ENCODE results near the gene THAP4. TPM values are rescaled to one million over a fixed set of nuclear protein-coding genes. Genes with fewer than 3 reads are reported as not detected.

Gene THAP4
- total RNA-seq, 1 donor from 2014 or later: 32.4 TPM

- no peak for TF ChIP-seq CTCF (IDR thresholded peaks at IDR 0.05; ENCODE audit: partially characterized antibody, unreplicated experiment)
- Mint-ChIP-seq H3K27me3 (ENCODE audit: unreplicated experiment) (peaks cover 7% of the 10 kb centered on the region), H3K27ac (ENCODE audit: unreplicated experiment) (no peak overlapping the region), H3K36me3 (ENCODE audit: unreplicated experiment) (no peaks in the 10 kb centered on the region), H3K4me1 (ENCODE audit: low read depth, unreplicated experiment) (no peaks in the 10 kb centered on the region), H3K9me3 (ENCODE audit: unreplicated experiment) (peaks cover 6% of the 10 kb centered on the region), H3K4me3 (ENCODE audit: unreplicated experiment) (no peak overlapping the region)
- no peak for DNase-seq
Measured at GRCh38 chr2:241673797-241674725, 37.1 kb upstream of the THAP4 start.

GRCh38 chr2:241673189-241673663 is 36.3 kb upstream of the THAP4 start:
- H3K27ac Mint-ChIP-seq (ENCODE audit: unreplicated experiment): no peak overlapping the region
- peaks cover 6% of the 10 kb centered on the region for H3K9me3 Mint-ChIP-seq (ENCODE audit: unreplicated experiment)
- H3K36me3 Mint-ChIP-seq (ENCODE audit: unreplicated experiment): no peaks in the 10 kb centered on the region
- no peak for TF ChIP-seq CTCF (IDR thresholded peaks at IDR 0.05; ENCODE audit: partially characterized antibody, unreplicated experiment)
- H3K4me1 Mint-ChIP-seq (ENCODE audit: low read depth, unreplicated experiment): no peaks in the 10 kb centered on the region
- H3K4me3 Mint-ChIP-seq (ENCODE audit: unreplicated experiment): no peak overlapping the region
- DNase-seq: no peak
- H3K27me3 Mint-ChIP-seq (ENCODE audit: unreplicated experiment): peaks cover 7% of the 10 kb centered on the region

- Mint-ChIP-seq H3K27ac (ENCODE audit: unreplicated experiment) (no peak overlapping the region), H3K36me3 (ENCODE audit: unreplicated experiment) (no peaks in the 10 kb centered on the region)
- TF ChIP-seq CTCF (IDR thresholded peaks at IDR 0.05; ENCODE audit: partially characterized antibody, unreplicated experiment): no peak
Measured at GRCh38 chr2:241672243-241673188, 35.6 kb upstream of the THAP4 start.

GRCh38 chr2:241671457-241672240 is 34.7 kb upstream of the THAP4 start:
- Mint-ChIP-seq H3K36me3 (ENCODE audit: unreplicated experiment) (no peaks in the 10 kb centered on the region), H3K27ac (ENCODE audit: unreplicated experiment) (no peak overlapping the region), H3K27me3 (ENCODE audit: unreplicated experiment) (peaks cover 7% of the 10 kb centered on the region), H3K4me1 (ENCODE audit: low read depth, unreplicated experiment) (no peaks in the 10 kb centered on the region), H3K4me3 (ENCODE audit: unreplicated experiment) (no peak overlapping the region), H3K9me3 (ENCODE audit: unreplicated experiment) (peaks cover 8% of the 10 kb centered on the region)
- TF ChIP-seq CTCF (IDR thresholded peaks at IDR 0.05; ENCODE audit: partially characterized antibody, unreplicated experiment): no peak
- DNase-seq: no peak

More at GRCh38 chr2:241672243-241673188, 35.6 kb upstream of the THAP4 start:
- DNase-seq: no peak
- H3K27me3 Mint-ChIP-seq (ENCODE audit: unreplicated experiment): peaks cover 7% of the 10 kb centered on the region
- H3K4me3 Mint-ChIP-seq (ENCODE audit: unreplicated experiment): no peak overlapping the region
- H3K9me3 Mint-ChIP-seq (ENCODE audit: unreplicated experiment): peaks cover 6% of the 10 kb centered on the region
- no peaks in the 10 kb centered on the region for H3K4me1 Mint-ChIP-seq (ENCODE audit: low read depth, unreplicated experiment)
